Ovary (tissue), 3 donors: ENCODE data around the gene PTGES.

ENCODE experiments used
- POLR2A ChIP-seq: fragments of 450-650 bp; IDR thresholded peaks from one replicate; pipeline ENCODE4 v1.6.1; 2017; ENCODE audit warnings: antibody characterized with exemption, mild to moderate bottlenecking, moderate library complexity
- TF ChIP-seq, protein P1 (sequence below), 3 donors: fragments of 450-650 bp in 2 of 3; fragments of 200-600 bp in 1 of 3; IDR thresholded peaks; one replicate each; pipeline versions ENCODE4 v1.5.1 to v1.8.0; 2016 to 2022; ENCODE audit warnings: antibody characterized with exemption in 3 of 3, mild to moderate bottlenecking in 1 of 3
- donor health status: DM: no; HTN: no; CAD: no.

DNA sequence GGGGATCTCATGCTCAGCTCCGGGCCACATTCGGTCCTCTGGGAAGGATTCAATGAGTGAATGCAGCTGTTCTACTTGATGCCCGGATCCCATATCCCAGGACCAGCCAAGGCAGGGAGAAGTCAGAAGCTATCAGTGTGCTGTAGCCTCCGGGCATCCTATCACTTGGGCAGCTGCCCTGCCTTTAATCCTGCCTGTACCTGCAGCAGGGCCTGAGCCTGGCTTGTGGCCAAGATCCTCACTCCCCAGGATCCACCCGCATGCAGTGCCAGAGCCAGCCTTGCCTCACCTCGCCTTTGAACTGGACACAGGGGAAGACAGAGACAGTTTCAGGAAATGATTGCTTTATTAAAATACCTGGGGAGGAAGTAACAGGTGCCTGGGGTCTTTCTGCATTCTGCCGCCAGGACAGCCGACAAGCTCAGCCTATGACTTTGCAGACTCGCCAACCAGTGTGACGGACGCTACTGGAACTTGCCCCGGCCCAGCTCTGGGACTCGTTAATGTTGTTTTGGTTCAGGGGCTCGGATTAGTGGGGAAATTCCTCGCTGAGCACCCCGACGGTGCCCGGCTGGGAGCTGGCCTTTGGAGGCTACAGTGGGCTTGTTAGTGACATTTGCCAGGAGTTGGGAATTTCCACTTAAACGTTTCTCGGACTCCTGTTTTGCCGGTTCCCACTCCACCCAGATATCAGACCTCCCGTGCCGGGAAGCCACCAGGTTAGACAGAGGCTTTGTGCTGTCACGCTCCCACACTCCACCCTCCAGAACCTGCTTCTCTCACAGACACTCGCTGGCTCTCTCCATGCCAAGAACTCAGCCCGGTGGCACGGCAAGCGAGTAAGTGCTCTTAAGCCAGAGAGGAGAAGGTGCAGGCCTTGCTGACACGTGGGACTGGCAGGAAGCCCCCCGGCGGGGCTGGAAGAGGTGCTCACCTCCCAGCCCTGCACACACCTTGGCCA, 721 bp downstream of the PTGES start:
- no peak for TF ChIP-seq POLR2A
- TF ChIP-seq, protein P1, sequence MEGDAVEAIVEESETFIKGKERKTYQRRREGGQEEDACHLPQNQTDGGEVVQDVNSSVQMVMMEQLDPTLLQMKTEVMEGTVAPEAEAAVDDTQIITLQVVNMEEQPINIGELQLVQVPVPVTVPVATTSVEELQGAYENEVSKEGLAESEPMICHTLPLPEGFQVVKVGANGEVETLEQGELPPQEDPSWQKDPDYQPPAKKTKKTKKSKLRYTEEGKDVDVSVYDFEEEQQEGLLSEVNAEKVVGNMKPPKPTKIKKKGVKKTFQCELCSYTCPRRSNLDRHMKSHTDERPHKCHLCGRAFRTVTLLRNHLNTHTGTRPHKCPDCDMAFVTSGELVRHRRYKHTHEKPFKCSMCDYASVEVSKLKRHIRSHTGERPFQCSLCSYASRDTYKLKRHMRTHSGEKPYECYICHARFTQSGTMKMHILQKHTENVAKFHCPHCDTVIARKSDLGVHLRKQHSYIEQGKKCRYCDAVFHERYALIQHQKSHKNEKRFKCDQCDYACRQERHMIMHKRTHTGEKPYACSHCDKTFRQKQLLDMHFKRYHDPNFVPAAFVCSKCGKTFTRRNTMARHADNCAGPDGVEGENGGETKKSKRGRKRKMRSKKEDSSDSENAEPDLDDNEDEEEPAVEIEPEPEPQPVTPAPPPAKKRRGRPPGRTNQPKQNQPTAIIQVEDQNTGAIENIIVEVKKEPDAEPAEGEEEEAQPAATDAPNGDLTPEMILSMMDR (IDR thresholded peaks at IDR 0.05): no peak
